Panc1 (cell line): ENCODE data around the gene DCLRE1C.

ENCODE experiments used
- POLR2AphosphoS5 ChIP-seq: IDR thresholded peaks from 2 replicates; pipeline ENCODE4 v1.6.1; 2012; ENCODE audit warnings: mild to moderate bottlenecking, low read depth, low read length, moderate library complexity
- REST ChIP-seq, 2 experiments: IDR thresholded peaks; 2 replicates each; pipeline ENCODE4 v1.6.1; 2011 to 2012; ENCODE audit warnings: low read depth in 2 of 2, control low read depth in 1 of 2, low read length in 1 of 2, mild to moderate bottlenecking in 1 of 2, moderate library complexity in 1 of 2; ENCODE audit not compliant: insufficient read depth in 1 of 2
- SIN3A ChIP-seq: IDR thresholded peaks from 2 replicates; pipeline ENCODE4 v1.6.1; 2012; ENCODE audit warnings: low read depth, mild to moderate bottlenecking, low read length, moderate library complexity, borderline replicate concordance; ENCODE audit not compliant: insufficient read depth
- TCF7L2 ChIP-seq: IDR thresholded peaks from 2 replicates; pipeline ENCODE4 v1.6.1; 2011; ENCODE audit warnings: mild to moderate bottlenecking, low read depth, low read length, inconsistent platforms
- TF ChIP-seq, protein P1 (sequence below): fragments of 450-650 bp; IDR thresholded peaks from 2 replicates; pipeline ENCODE4 v1.5.1; 2017; ENCODE audit warnings: mild to moderate bottlenecking

DNA sequence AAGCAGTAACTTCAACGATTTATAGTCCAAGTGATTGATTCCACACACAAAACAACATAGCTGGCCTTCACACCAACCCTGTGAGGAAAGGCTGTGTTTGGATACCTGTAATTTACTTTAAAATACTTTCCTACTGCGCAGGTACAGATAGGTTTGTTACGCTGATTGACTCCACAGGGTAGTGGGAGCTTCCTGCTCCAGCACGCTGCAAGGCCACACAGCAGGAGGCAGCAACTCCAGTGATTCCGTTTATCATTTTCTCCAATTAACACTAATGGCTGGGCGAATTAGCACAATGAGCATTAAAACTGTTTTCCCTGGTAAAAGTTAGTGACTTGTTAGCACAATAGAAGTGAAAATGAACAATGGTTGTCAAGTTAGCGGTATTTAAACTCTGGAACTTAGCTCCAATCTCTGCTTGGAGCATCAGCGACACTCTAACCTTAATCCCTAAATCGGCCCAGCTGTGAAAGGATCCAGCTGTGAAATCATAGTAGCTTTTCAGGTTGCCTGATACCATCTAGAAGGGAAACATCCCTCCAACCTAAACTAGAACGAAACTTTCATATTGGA is 959 bp downstream of the DCLRE1C start:
- TF ChIP-seq, protein P1, sequence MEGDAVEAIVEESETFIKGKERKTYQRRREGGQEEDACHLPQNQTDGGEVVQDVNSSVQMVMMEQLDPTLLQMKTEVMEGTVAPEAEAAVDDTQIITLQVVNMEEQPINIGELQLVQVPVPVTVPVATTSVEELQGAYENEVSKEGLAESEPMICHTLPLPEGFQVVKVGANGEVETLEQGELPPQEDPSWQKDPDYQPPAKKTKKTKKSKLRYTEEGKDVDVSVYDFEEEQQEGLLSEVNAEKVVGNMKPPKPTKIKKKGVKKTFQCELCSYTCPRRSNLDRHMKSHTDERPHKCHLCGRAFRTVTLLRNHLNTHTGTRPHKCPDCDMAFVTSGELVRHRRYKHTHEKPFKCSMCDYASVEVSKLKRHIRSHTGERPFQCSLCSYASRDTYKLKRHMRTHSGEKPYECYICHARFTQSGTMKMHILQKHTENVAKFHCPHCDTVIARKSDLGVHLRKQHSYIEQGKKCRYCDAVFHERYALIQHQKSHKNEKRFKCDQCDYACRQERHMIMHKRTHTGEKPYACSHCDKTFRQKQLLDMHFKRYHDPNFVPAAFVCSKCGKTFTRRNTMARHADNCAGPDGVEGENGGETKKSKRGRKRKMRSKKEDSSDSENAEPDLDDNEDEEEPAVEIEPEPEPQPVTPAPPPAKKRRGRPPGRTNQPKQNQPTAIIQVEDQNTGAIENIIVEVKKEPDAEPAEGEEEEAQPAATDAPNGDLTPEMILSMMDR = no peak
- no peak for TF ChIP-seq POLR2AphosphoS5
- no peak for TF ChIP-seq REST (IDR thresholded peaks at IDR 0.05; ENCODE audit: insufficient read depth in 1 of 2, low read depth in 2 of 2, low read length in 1 of 2)
- no peak for TF ChIP-seq SIN3A
- TF ChIP-seq TCF7L2 = no peak
